Measurements from ENCODE around the gene MT1E.
"Not testable (repeated sequence)": the region's sequence is repeated elsewhere in the genome, so short reads cannot be mapped to it uniquely, and the experiment has no call there.

Gene MT1E

DNA sequence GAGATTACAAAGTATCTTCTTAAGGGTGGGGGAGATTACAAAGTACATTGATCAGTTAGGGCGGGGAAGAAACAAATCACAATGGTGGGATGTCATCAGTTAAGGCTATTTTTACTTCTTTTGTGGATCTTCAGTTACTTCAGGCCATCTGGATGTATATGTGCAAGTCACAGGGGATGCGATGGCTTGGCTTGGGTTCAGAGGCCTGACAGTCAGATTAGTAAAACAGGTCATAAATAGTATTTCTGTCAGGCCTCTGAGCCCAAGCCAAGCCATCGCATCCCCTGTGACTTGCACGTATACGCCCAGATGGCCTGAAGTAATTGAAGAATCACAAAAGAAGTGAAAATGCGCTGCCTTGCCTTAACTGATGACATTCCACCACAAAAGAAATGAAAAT, 49.0 kb downstream of the MT1E start:
- not testable (repeated sequence) for DNase-seq

DNA sequence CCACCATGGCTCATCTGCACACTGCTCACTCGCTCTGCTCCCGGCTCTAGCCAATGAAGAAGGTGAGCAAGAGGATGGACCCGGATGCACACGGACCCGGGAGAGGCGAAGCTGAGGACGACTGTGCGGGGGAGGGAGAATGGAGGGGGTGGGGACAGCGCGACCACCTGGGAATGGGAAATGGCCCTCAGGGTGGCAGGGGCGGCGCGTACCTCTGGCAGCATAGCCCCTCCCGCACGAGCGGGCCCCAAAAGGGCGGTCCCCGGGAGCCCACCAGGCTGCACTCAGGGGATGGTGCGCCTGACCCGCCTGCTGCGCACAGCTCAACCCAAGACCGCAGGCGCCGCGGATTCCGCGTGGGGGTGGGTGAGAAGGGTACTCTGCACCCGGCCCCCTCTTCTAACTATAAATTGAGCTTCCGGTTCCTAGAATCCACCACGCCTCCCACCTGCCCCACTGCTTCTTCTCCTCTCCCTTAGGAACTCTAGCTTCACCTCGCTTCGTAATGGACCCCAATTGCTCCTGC, 50.2 kb downstream of the MT1E start:
- DNase-seq, result no peak

Data from COR-L47 (cell line).